ENCODE results near the gene SH3GLB2. TPM values are rescaled to one million over a fixed set of nuclear protein-coding genes. Genes with fewer than 3 reads are reported as not detected.

SH3GLB2 gene
- total and polyA plus RNA-seq, 2 of the 8 experiments (the other 6 are each of a cell fraction or from before 2014, with no cell fraction given): 52.7 to 79.9 TPM

- no peak for TF ChIP-seq CHD7 (IDR thresholded peaks at IDR 0.05; ENCODE audit: insufficient replicate concordance, low read length)
- no peak for TF ChIP-seq CHD1 (IDR thresholded peaks at IDR 0.05; ENCODE audit: low read depth, low read length)
- TF ChIP-seq E2F6 (IDR thresholded peaks at IDR 0.05): no peak
- no peak for TF ChIP-seq CBX8 (IDR thresholded peaks at IDR 0.05; ENCODE audit: borderline replicate concordance, low read depth, low read length)
- TF ChIP-seq NANOG (IDR thresholded peaks at IDR 0.05; ENCODE audit: insufficient read depth, low read depth, low read length, poor library complexity, severe bottlenecking): no peak
- no peak for TF ChIP-seq JUN (IDR thresholded peaks at IDR 0.05; ENCODE audit: low read depth, low read length)
- no peak for TF ChIP-seq USF2 (IDR thresholded peaks at IDR 0.05; ENCODE audit: low read length)
- TF ChIP-seq FOSL1 (IDR thresholded peaks at IDR 0.05; ENCODE audit: insufficient read depth, low read depth, low read length): no peak
- no peak for TF ChIP-seq TBP (IDR thresholded peaks at IDR 0.05; ENCODE audit: low read depth, low read length)
- no peak for TF ChIP-seq EGR1 (IDR thresholded peaks at IDR 0.05; ENCODE audit: borderline replicate concordance, low read depth, low read length)
Measured at GRCh38 chr9:129013674-129014073, 14.5 kb downstream of the SH3GLB2 start (continued).
